ENCODE measurements around the gene CRKL.

- TF ChIP-seq, protein P1, sequence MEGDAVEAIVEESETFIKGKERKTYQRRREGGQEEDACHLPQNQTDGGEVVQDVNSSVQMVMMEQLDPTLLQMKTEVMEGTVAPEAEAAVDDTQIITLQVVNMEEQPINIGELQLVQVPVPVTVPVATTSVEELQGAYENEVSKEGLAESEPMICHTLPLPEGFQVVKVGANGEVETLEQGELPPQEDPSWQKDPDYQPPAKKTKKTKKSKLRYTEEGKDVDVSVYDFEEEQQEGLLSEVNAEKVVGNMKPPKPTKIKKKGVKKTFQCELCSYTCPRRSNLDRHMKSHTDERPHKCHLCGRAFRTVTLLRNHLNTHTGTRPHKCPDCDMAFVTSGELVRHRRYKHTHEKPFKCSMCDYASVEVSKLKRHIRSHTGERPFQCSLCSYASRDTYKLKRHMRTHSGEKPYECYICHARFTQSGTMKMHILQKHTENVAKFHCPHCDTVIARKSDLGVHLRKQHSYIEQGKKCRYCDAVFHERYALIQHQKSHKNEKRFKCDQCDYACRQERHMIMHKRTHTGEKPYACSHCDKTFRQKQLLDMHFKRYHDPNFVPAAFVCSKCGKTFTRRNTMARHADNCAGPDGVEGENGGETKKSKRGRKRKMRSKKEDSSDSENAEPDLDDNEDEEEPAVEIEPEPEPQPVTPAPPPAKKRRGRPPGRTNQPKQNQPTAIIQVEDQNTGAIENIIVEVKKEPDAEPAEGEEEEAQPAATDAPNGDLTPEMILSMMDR (IDR thresholded peaks at IDR 0.05): no peak
- TF ChIP-seq JUND (IDR thresholded peaks at IDR 0.05): no peak
- no peak for TF ChIP-seq NFIC (IDR thresholded peaks at IDR 0.05; ENCODE audit: borderline replicate concordance)
- TF ChIP-seq TAF1 (IDR thresholded peaks at IDR 0.05; ENCODE audit: borderline replicate concordance, low read depth, low read length): no peak
- TF ChIP-seq TCF12 (IDR thresholded peaks at IDR 0.05): no peak
- TF ChIP-seq EP300 (IDR thresholded peaks at IDR 0.05; ENCODE audit: borderline replicate concordance in 1 of 2, low read depth in 1 of 2, low read length in 1 of 2): no peak
- no peak for TF ChIP-seq ZBTB33 (IDR thresholded peaks at IDR 0.05; ENCODE audit: borderline replicate concordance, low read depth)
- no peak for TF ChIP-seq EZH2phosphoT487 (IDR thresholded peaks at IDR 0.05; ENCODE audit: borderline replicate concordance, low read depth)
Measured at GRCh38 chr22:20882855-20883254, 34.4 kb upstream of the CRKL start.
